NT2/D1 (cell line): Measurements from ENCODE around the gene NDUFA3.

Experiments
- SUZ12 ChIP-seq: IDR thresholded peaks from 2 replicates; pipeline ENCODE4 v1.6.1; 2011; ENCODE audit not compliant: insufficient read length, insufficient read depth; ENCODE audit errors: extremely low read depth
- YY1 ChIP-seq: IDR thresholded peaks from 2 replicates; pipeline ENCODE4 v1.6.1; 2011; ENCODE audit not compliant: insufficient read length, insufficient read depth
- ZNF274 ChIP-seq: IDR thresholded peaks from 2 replicates; pipeline ENCODE4 v1.6.1; 2011; ENCODE audit warnings: mild to moderate bottlenecking, low read depth, low read length

- TF ChIP-seq ZNF274 (no peak), YY1 (no peak), SUZ12 (no peak)
These were observed 25.2 kb downstream of the NDUFA3 start for GRCh38 chr19:54127688-54128440.
